DND-41 (cell line): Measurements from ENCODE around the gene SUSD4.

Source experiments
- EZH2 ChIP-seq: IDR thresholded peaks from 3 replicates; pipeline ENCODE4 v1.6.1; 2012; ENCODE audit warnings: borderline replicate concordance, low read depth, mild to moderate bottlenecking, moderate library complexity, low read length, inconsistent platforms; ENCODE audit not compliant: severe bottlenecking
- TF ChIP-seq, protein P1 (sequence below): IDR thresholded peaks from 2 replicates; pipeline ENCODE4 v1.5.1; 2012; ENCODE audit warnings: borderline replicate concordance, low read length, moderate library complexity, mild to moderate bottlenecking; ENCODE audit not compliant: poor library complexity, severe bottlenecking; ENCODE audit errors: extremely low read depth

DNA sequence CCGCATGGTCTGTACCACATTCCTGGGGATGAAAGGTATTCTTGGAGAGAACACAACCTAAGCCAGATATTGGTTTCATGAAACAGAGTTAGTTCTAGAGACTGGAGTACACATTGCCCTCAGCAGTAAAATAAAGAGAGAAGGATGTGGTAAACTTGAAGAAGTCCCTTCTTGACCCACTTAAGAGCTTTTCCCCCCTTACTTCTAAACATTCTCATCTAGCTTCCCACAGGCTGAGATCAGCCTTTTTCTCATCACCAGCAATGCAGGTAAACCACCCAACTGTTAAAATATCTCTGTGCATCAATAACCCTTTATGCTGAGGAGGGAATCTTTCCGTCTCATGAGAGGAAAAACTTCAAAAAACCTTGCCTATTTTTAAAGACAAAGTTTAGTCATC is 62.6 kb downstream of the SUSD4 start:
- TF ChIP-seq, protein P1, sequence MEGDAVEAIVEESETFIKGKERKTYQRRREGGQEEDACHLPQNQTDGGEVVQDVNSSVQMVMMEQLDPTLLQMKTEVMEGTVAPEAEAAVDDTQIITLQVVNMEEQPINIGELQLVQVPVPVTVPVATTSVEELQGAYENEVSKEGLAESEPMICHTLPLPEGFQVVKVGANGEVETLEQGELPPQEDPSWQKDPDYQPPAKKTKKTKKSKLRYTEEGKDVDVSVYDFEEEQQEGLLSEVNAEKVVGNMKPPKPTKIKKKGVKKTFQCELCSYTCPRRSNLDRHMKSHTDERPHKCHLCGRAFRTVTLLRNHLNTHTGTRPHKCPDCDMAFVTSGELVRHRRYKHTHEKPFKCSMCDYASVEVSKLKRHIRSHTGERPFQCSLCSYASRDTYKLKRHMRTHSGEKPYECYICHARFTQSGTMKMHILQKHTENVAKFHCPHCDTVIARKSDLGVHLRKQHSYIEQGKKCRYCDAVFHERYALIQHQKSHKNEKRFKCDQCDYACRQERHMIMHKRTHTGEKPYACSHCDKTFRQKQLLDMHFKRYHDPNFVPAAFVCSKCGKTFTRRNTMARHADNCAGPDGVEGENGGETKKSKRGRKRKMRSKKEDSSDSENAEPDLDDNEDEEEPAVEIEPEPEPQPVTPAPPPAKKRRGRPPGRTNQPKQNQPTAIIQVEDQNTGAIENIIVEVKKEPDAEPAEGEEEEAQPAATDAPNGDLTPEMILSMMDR: no peak
- no peak for TF ChIP-seq EZH2
